GM12874 (cell line): ENCODE results near the gene SPEF2.

ENCODE experiments used
- TF ChIP-seq, protein P1 (sequence below): IDR thresholded peaks from 2 replicates; pipeline ENCODE4 v1.5.1; 2011; ENCODE audit warnings: low read depth, mild to moderate bottlenecking, control low read depth, low read length, moderate library complexity; ENCODE audit not compliant: insufficient read depth

The SPEF2 gene

GRCh38 chr5:35608881-35609779 is 8.5 kb upstream of the SPEF2 start:
- TF ChIP-seq, protein P1, sequence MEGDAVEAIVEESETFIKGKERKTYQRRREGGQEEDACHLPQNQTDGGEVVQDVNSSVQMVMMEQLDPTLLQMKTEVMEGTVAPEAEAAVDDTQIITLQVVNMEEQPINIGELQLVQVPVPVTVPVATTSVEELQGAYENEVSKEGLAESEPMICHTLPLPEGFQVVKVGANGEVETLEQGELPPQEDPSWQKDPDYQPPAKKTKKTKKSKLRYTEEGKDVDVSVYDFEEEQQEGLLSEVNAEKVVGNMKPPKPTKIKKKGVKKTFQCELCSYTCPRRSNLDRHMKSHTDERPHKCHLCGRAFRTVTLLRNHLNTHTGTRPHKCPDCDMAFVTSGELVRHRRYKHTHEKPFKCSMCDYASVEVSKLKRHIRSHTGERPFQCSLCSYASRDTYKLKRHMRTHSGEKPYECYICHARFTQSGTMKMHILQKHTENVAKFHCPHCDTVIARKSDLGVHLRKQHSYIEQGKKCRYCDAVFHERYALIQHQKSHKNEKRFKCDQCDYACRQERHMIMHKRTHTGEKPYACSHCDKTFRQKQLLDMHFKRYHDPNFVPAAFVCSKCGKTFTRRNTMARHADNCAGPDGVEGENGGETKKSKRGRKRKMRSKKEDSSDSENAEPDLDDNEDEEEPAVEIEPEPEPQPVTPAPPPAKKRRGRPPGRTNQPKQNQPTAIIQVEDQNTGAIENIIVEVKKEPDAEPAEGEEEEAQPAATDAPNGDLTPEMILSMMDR: no peak

- TF ChIP-seq, protein P1: no peak
Measured at GRCh38 chr5:35617060-35617434, 616 bp upstream of the SPEF2 start.

DNA sequence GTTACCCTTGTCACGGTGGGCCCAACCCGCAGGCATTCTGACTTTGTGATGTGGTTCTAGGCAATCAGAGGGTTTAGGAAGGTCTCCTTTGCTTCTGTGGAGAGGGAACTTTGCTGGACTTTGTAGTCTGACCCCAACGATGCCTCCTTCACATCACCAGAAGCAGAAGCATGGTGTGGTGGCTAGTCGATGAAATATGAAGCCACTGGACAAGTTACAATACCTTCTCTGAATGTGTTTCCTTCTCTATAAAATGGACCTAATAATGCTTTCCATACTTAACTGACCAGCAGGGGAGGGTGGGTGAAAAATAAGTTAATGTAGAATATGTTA is 607 bp downstream of the SPEF2 start:
- TF ChIP-seq, protein P1: no peak

DNA sequence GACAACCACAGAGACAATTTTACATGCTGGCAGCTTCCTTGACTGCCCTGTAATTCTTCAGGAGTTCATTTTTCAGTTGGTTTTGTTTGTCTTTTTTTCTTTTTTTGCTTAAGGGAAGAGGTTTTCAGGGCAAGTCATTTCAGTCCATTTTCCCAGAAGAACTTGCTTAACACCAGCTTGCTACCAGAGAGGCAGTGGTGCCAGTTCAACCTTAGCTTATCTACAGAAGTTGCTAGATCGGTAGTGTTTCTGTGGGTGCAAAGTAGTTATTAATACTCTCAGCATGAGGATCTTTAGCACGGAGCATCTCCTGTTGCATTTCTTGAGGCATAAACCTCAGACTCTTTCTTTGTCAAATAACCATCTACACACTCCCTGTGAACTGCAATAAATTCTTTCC is 1.1 kb downstream of the SPEF2 start:
- TF ChIP-seq, protein P1: no peak

DNA sequence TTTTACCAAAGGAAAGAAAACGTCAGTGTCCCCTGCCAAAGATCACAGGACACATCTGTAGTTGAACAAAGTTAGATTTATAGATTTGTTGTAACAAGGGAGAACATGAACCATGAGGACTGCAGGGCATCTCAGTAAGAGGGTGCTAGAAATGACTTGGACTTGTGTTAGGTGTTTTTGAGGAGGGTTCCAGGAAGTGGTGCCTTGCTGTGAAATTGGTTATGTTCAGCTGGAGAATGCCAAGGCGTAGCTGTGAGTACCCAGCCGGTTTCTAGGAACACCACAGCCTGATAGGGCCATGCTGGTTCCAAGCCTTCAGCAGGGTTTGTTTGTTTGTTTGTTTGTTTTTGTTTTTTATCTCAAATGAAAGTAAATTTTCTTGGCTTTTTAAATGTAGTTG is 5.3 kb downstream of the SPEF2 start:
- TF ChIP-seq, protein P1: no peak

GRCh38 chr5:35623991-35624390 is 6.3 kb downstream of the SPEF2 start:
- TF ChIP-seq, protein P1: no peak

- TF ChIP-seq, protein P1: no peak
Measured at GRCh38 chr5:35626108-35626507, 8.4 kb downstream of the SPEF2 start.
